Measurements from ENCODE around the gene TCF15.
"Not testable (repeated sequence)": the region's sequence is repeated elsewhere in the genome, so short reads cannot be mapped to it uniquely, and the experiment has no call there.

Gene TCF15

GRCh38 chr20:642013-642397 is 31.9 kb upstream of the TCF15 start:
- not testable (repeated sequence) for DNase-seq (ENCODE audit: low spot score)

- DNase-seq (ENCODE audit: low spot score), result no peak
Observed at GRCh38 chr20:641516-641875, 31.4 kb upstream of the TCF15 start.

DNA sequence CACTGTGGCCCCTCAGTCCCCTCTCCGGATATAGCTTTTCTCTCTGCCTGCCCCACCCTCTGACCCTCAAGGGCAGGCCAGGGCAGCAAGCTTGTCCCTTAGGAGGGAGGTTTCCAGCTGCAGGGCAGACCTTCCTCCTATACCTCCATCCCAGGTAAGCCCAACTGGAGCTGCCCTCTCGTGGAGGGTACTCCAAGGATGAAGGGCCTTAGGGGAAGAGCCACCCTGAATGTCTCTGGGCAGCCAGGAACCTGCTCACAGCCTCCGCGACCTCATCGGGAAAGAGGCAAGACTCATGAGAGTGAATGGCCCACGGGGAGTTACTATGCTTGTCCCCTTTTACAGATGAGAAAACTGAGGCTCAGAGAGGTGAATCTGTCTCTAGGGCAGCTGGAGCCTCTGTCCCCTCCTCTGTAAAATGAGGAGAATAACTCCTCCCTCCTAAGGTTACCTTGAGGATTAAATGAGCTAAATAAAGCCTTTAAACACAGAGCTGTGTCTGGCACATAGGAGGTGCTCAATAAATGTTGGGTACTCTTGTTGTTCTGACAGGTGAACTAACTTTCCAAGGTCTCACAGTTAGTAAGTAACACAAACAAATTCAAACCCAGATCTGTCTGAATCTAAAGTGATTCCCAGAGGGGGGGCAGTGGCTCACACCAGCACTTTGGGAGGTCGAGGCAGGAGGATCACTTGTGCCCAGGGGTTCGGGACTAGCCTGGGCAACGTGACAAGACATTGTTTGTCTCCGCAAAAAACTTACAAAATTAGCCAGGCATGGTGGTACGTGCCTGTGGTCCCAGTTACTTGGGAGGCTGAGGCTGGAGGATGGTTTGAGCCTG is 30.8 kb upstream of the TCF15 start:
- DNase-seq (ENCODE audit: low spot score), result no peak

DNA sequence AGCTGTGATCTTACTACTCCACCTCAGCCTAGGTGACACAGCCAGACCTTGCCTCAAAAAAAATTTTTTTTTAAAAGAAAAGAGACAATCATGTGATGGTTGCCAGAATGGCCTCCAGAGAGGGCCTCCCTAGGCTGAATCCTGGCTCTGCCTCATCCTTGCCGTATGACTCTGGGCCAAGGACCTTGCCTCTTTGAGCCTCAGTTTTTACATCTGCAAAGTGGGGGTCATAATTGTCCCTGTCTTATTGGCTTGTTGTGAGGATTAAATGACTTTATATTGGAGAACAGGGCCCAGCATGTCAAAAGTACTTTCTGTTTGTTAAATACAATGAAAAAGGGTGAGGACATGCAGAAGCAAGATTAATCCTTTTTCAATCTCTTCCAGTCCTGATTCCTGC is 28.5 kb upstream of the TCF15 start:
- no peak for DNase-seq (ENCODE audit: low spot score)

- no peak for DNase-seq (ENCODE audit: low spot score)
Observed at GRCh38 chr20:637559-637958, 27.4 kb upstream of the TCF15 start.

DNA sequence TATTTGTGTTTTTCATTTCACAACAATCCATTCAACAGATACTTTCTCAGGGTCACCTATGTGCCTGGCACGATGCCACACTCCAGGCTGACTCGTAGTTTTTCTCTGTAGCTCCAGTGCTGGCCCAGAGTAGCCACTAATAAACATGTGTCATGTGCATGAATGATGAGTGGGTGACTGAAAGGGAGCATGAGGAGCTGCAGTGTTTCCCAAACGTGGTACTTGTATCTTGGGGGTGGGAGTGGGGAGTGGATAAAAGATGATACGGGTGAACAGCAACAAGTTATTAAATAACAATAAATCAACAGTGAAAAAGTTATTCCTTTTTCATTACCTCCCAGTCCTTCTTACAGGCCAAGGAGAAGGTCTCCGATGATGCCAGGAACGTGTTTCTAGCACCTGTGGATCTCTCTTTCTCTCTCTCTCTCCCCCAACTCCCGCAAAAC is 25.8 kb upstream of the TCF15 start:
- no peak for DNase-seq (ENCODE audit: low spot score)

DNA sequence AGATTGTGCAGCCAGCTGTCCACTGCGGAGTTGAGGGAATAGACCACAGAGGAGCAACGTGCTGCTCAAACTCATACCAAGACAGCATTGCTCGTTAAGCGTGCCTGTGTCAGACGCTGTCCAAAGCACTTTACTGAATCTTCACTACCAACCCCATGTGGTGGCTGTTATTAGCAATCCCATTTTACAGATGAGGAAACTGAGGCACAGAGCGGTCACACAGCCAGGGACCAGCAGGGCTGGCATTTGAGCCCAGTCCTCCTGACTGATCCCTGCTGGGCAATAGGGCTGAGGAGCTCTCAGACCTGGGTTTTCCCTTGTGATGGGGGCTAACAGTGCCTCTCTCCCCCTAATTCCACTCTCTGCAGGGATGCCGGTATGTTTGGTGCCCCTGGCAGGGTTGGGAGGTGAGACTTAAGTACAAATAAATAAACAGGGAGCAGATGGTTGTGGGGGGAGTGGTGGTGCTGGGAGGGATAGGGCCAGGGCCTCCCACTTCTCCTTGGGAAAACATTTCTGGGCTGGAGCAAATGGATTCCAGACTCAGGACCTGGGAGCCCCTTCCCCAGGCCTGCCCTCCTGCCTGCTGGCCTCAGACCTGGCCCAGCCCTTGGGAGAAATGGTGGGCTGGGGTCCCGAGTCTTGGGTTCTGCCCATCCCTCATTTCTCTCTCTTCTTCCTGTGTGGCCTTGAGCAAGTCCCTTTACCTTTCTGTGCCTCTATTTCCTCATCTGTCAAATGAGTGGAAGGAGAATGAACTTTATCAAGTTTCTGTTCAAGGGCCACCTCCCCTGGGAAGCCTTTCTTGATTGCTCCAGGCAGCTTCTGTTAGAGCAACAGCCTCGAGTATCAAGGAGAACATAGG is 25.2 kb upstream of the TCF15 start:
- DNase-seq (ENCODE audit: low spot score), result no peak

GRCh38 chr20:634148-634925 is 24.2 kb upstream of the TCF15 start:
- DNase-seq (ENCODE audit: low spot score), result no peak

DNA sequence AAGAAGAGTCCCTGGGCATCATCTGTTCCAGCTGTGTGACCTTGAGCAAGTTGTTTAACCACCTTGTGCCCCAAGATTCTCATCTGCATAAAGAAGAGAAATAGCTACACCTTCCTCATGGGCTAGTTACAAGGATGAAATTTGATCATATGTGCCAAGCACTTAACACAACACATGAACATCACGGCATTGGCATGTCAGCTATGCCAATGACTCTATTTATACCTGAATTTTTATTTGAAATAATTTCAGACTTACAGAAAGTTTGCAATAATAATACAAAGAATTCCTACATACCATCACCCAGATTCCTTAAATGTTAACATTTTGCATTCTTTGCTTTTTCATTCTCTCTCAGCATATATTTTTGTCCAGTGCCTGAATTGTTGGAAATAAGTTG is 21.0 kb upstream of the TCF15 start:
- no peak for DNase-seq (ENCODE audit: low spot score)

DNA sequence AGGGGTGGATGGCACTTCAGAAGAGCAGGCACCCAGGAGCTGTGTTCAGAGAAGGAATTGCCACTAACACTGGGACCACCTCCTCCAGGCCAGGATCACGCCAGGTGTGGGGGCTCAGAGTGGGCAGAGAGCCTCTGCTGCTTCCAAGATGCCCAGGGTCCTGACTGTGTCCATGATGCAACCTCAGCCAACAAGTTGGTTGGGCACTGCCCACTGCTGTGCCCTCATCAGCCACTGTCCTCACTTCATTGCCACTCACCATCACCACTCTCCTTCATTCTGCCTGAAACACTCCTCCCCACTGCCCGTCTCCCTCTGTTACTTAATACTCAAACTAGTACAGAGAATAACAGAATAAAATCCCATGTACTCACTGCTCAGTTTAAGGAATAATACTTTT is 16.5 kb upstream of the TCF15 start:
- no peak for DNase-seq (ENCODE audit: low spot score)

- no peak for DNase-seq (ENCODE audit: low spot score)
Observed at GRCh38 chr20:625360-625932, 15.3 kb upstream of the TCF15 start.

GRCh38 chr20:623704-624103 is 13.6 kb upstream of the TCF15 start:
- no peak for DNase-seq (ENCODE audit: low spot score)

DNA sequence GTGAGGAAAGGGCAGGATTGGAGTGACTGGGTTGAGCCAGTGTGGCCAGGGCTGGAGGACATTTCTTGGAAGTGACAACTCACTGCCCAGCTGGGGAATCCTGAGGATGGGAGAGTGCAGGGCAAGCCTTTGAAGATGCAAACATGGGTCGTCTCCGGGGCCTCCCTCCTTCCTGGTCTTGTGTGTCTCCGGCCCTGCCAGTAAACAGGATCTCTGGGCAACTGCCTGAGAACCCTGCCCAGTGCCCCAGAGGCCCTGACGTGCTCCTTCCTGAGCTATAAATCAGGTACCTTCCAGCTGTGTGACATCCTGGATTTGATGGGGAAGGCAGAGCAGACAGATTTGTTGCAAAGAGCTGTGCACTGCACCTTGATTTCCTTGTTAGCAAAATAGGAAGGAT is 12.9 kb upstream of the TCF15 start:
- DNase-seq (ENCODE audit: low spot score), result no peak

- no peak for DNase-seq (ENCODE audit: low spot score)
Observed at GRCh38 chr20:622161-622560, 12.1 kb upstream of the TCF15 start.

DNA sequence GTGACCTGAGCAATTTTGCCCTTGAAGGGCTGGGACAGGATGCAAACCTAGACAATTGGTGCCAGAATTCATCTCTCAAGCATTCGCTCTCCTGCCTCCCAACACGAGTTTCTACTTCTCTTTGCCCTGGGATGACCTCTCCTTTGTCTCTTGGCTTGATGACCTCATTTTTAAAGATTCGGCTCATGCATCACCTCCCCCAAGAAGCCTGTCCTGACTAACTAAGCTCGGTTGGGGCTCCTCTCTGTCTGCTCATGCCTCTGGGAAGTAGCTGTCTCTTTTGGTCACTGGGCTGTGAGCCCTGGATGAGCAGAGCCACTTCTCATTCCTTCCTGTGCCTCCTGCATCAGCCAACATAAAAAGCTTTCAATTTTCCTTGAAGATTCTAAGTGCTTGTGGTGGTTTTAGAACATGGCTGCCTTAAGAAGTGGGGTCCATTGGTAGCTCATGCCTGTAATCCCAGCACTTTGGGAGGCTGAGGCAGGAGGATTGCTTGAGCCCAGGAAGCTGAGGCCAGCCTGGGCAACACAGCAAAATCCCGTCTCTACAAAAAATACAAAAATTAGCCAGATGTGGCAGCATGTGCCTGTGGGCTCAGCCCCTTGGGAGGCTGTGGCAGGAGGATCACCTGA is 11.1 kb upstream of the TCF15 start:
- DNase-seq (ENCODE audit: low spot score), result no peak

GRCh38 chr20:620246-620645 is 10.1 kb upstream of the TCF15 start:
- no peak for DNase-seq (ENCODE audit: low spot score)

GRCh38 chr20:618980-619379 is 8.9 kb upstream of the TCF15 start:
- no peak for DNase-seq (ENCODE audit: low spot score)

DNA sequence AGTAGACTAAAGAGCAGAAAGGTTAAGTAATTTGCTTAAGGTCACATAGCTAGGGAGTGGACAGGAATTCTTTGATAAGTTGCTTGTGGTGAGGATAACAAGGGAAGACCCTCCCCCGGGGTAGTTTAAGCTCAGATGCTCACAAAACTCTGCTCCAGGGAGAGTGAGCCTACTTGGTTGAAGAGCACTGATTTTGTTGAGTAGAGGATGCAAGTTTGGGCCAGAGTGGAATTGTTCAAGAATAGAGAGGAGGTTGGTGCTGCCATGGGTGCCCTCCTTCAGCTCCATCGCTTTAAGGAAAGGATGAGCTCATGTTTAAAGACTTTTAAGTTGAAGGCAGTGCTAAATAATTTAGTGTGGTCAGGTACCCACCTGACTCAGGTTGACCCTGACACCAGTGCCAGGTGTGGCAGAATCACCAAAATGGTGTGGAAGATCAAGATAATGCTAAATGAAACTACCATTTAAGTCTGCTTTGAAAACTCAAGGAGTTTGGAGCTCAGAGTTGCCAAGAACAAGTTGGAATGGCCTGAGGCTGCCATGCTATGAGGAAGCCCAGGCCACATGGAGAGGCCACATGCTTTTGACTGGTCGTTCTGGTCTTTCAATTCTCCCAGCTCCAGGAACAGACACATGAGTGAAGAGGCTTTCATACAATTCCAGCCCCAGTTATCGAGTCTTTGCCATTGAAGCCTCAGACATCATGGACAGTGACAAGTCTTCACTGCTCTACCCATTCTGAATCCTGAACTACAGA is 8.0 kb upstream of the TCF15 start:
- no peak for DNase-seq (ENCODE audit: low spot score)

DNA sequence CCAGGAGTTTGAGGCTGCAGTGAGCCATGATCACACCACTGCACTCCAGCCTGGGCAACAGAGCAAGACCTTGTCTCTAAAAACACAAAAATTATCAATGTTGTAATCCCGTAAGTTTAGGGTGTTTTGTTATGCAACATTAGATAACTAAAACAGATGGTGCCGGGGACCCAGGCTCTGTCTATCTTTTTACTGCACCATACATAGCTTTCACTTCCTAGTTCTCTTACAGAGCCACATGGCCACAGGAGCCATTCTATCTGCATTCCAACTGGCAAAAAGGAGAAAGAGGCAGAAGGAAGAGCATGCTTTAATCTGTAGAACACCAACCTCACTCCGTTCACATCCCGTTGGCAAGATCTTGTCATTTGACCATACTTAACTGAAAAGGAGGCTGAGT is 5.4 kb upstream of the TCF15 start:
- no peak for DNase-seq (ENCODE audit: low spot score)

GRCh38 chr20:611843-612185 is 1.7 kb upstream of the TCF15 start:
- no peak for DNase-seq (ENCODE audit: low spot score)

Measured in COLO829 (cell line).